Thyroid gland (tissue), 4 donors: ENCODE data around the gene CD180. TPM values are rescaled to one million over a fixed set of nuclear protein-coding genes. Genes with fewer than 3 reads are reported as not detected.
A peak's percentile ranks its signal among the peaks of the same experiment; 100 is the strongest.

ENCODE experiments used
- DNase-seq, 2 donors: peaks; one replicate each; pipeline ENCODE4 v3.0.0-alpha.2; 2019
- H3K27ac ChIP-seq, 3 donors: fragments of 200-600 bp; sonication (generic); 1 replicate in 2 of 3; 2 replicates in 1 of 3; pipeline ENCODE4 v1.5.1; 2016 to 2019; ENCODE audit warnings: mild to moderate bottlenecking in 1 of 3, moderate library complexity in 1 of 3
- H3K27me3 ChIP-seq: fragments of 200-600 bp; sonication (generic); one replicate; pipeline ENCODE4 v1.5.1; 2019
- H3K36me3 ChIP-seq, 2 donors: fragments of 200-600 bp; sonication (generic); one replicate each; pipeline ENCODE4 v1.5.1; 2016 to 2019
- H3K4me1 ChIP-seq, 2 donors: fragments of 200-600 bp; sonication (generic); one replicate each; pipeline ENCODE4 v1.5.1; 2017 to 2019
- H3K4me3 ChIP-seq, 3 donors: fragments of 200-600 bp; sonication (generic); replicated peaks in 1 of 3; 1 replicate in 2 of 3; 2 replicates in 1 of 3; pipeline ENCODE4 v1.5.1; 2016; ENCODE audit warnings: mild to moderate bottlenecking in 1 of 3
- H3K9me3 ChIP-seq: fragments of 200-600 bp; sonication (generic); one replicate; pipeline ENCODE4 v1.5.1; 2017
- POLR2A ChIP-seq, 2 donors: fragments of 450-650 bp; IDR thresholded peaks; one replicate each; pipeline ENCODE4 v1.6.1; 2017; ENCODE audit warnings: antibody characterized with exemption in 2 of 2, mild to moderate bottlenecking in 2 of 2, moderate library complexity in 1 of 2
- WGBS, 2 donors: methylation state at CpG; one replicate each; pipeline ENCODE4 v1.1.5; 2017; 5-methylcytosine and 5-hydroxymethylcytosine counted together
- intact Hi-C: fragments of 100-400 bp; cut with DNase I; formaldehyde crosslinking; loops from one replicate; pipeline ENCODE4 v1.15.1; 2023
- total RNA-seq, 4 donors: library from RNA; depleted of rRNA; stranded (reverse); fragments of >200 nt; gene quantifications; one replicate each; pipeline ENCODE4 v1.2.3, GENCODE V29; 2016
- TF ChIP-seq, protein P1 (sequence below), 6 experiments: fragments of 200-600 bp in 3 of 6; fragments of 450-650 bp in 3 of 6; sonication (generic) in 3 of 6; IDR thresholded peaks; one replicate each; pipeline ENCODE4 v1.5.1; 2016 to 2019; ENCODE audit warnings: antibody characterized with exemption in 6 of 6, mild to moderate bottlenecking in 2 of 6, inconsistent platforms in 1 of 6, moderate library complexity in 1 of 6

Gene CD180
- total RNA-seq, 4 donors from 2014 or later, result 0.20 to 1.1 (median 0.61) TPM

DNA sequence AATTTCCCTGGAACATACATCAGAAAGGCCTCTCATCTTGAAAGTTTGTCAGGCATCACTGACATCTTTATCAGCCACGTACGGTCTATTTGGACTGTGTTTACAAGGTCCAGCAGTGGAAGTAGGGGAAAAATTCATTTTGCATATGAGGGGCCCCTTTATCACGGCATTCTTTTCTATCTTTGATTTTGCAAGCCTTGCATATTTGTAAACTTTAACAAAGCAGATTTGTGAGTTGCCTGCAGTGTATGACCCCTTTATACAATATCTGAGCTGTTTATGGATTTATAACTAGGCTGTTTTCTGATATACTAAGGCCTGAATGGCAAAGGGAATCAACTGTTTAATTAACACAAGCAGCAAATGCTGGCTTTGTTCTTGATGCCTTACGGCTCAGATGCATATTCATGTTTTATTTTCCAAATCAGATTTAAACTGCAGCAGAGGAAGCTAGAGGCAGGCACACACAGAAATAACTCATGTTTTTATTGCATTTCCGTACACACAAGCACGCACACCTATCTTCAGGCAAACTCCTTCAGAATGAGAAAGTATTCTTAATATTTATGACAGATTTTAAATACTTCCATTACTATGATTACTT lies 61.1 kb downstream of the CD180 start:
- TF ChIP-seq, protein P1, sequence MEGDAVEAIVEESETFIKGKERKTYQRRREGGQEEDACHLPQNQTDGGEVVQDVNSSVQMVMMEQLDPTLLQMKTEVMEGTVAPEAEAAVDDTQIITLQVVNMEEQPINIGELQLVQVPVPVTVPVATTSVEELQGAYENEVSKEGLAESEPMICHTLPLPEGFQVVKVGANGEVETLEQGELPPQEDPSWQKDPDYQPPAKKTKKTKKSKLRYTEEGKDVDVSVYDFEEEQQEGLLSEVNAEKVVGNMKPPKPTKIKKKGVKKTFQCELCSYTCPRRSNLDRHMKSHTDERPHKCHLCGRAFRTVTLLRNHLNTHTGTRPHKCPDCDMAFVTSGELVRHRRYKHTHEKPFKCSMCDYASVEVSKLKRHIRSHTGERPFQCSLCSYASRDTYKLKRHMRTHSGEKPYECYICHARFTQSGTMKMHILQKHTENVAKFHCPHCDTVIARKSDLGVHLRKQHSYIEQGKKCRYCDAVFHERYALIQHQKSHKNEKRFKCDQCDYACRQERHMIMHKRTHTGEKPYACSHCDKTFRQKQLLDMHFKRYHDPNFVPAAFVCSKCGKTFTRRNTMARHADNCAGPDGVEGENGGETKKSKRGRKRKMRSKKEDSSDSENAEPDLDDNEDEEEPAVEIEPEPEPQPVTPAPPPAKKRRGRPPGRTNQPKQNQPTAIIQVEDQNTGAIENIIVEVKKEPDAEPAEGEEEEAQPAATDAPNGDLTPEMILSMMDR (IDR thresholded peaks at IDR 0.05), result no peak
- TF ChIP-seq POLR2A (IDR thresholded peaks at IDR 0.05), result no peak
- no peak overlapping the region for H3K4me3 ChIP-seq
- H3K9me3 ChIP-seq, result no peaks in the 10 kb centered on the region
- intact Hi-C loops, result no loop called here
- H3K4me1 ChIP-seq, result peaks cover 5 to 12% of the 10 kb centered on the region in 2 donors
- no peak for DNase-seq
- 96 to 98% methylated on average over 6 of the region's 6 CpGs for WGBS, 2 donors
- H3K27ac ChIP-seq, result no peak overlapping the region
- no peaks in the 10 kb centered on the region for H3K27me3 ChIP-seq
- peaks cover 2 to 6% of the 10 kb centered on the region in 2 donors for H3K36me3 ChIP-seq

DNA sequence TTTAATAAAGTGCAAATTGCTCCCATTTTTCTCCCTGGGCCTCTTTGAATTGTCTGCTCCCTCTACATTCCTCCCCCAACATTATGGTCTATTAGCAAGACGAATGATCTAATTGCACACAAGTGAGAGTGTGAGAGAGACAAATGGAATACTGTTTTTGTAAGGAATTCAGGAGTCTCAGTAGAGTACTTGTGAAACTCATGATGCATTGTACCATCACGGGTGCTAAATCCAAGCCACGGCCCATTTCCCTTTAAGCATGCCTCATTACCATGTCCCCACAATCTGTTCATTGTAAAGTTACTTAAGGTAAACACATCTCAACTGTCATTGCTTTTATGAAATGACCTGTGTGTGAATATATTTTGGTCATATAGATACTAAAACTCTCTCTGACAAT lies 62.8 kb downstream of the CD180 start:
- intact Hi-C loops, result no loop called here
- 25 to 28% methylated on average over 3 of the region's 3 CpGs for WGBS, 2 donors
- no peak overlapping the region for H3K4me3 ChIP-seq
- no peak for TF ChIP-seq POLR2A (IDR thresholded peaks at IDR 0.05)
- TF ChIP-seq, protein P1 (IDR thresholded peaks at IDR 0.05), result no peak
- peak overlapping the region in 1 of 3 donors; percentile 20 for H3K27ac ChIP-seq
- H3K9me3 ChIP-seq, result no peaks in the 10 kb centered on the region
- DNase-seq, result peak; percentile 60 to 64
- peaks cover 5 to 12% of the 10 kb centered on the region in 2 donors for H3K4me1 ChIP-seq
- H3K36me3 ChIP-seq, result peaks cover 6 to 7% of the 10 kb centered on the region in 2 donors
- H3K27me3 ChIP-seq, result no peaks in the 10 kb centered on the region

DNA sequence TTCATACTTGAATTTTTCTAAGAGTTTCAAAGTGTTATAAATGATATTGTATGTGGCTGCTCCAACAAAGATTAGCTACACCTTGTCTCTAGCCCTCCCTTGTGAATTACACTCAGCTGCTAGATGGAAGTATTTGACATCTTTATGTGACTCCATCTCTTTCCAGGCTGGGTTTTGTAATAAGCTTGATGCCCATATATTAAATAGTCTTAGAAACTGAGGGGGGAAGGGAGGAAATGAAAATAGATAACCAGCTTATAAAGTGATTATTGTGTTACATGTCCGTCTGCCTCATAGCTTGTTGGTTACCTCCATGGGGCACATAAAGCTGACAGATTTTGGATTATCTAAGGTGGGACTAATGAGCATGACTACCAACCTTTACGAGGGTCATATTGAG lies 63.4 kb downstream of the CD180 start:
- DNase-seq, result no peak
- no peaks in the 10 kb centered on the region for H3K9me3 ChIP-seq
- peaks cover 5 to 12% of the 10 kb centered on the region in 2 donors for H3K4me1 ChIP-seq
- no peak for TF ChIP-seq POLR2A (IDR thresholded peaks at IDR 0.05)
- TF ChIP-seq, protein P1 (IDR thresholded peaks at IDR 0.05), result no peak
- intact Hi-C loops, result no loop called here
- peak overlapping the region in 1 of 3 donors; percentile 20 for H3K27ac ChIP-seq
- H3K27me3 ChIP-seq, result no peaks in the 10 kb centered on the region
- H3K36me3 ChIP-seq, result peaks cover 6 to 7% of the 10 kb centered on the region in 2 donors
- no peak overlapping the region for H3K4me3 ChIP-seq
- 37 to 38% methylated on average over 2 of the region's 2 CpGs for WGBS, 2 donors

DNA sequence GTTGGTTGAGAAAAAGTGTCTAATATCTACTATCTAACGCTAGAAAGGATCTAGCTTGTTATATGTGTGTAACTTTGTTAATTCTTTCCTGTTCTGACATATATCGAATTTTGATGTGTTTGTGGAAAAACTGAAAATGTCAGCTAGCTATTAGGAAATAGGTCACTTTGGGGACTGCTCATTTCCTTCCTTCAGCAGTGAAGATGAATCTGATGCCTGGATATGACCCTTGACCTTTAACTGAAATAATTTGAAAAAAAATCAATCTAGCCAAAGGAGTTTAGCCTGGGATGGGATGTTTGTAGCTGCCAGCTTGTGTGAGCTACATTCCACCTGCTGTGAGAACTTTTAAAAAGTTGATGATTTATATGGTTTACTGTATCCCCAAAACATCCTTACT lies 66.8 kb downstream of the CD180 start:
- intact Hi-C loops, result no loop called here
- no peak for TF ChIP-seq POLR2A (IDR thresholded peaks at IDR 0.05)
- TF ChIP-seq, protein P1 (IDR thresholded peaks at IDR 0.05), result no peak
- Histone ChIP-seq H3K27me3 (no peaks in the 10 kb centered on the region), H3K36me3 (peaks cover 0 to 7% of the 10 kb centered on the region in 2 donors), H3K27ac (no peak overlapping the region), H3K4me1 (peaks cover 5 to 12% of the 10 kb centered on the region in 2 donors), H3K9me3 (no peaks in the 10 kb centered on the region), H3K4me3 (no peak overlapping the region)
- DNase-seq, result no peak
- WGBS, 2 donors, result 88 to 91% methylated on average over 2 of the region's 2 CpGs
